Neural progenitor cell (in vitro differentiated cells): Measurements from ENCODE around the gene NPTXR. TPM values are rescaled to one million over a fixed set of nuclear protein-coding genes. Genes with fewer than 3 reads are reported as not detected.

Experiments used
- DNase-seq: peaks from one replicate; pipeline ENCODE4 v3.0.0-alpha.2; 2016; ENCODE audit warnings: low spot score
- H2AFZ ChIP-seq: fragments of 200-600 bp; sonication (generic); replicated peaks from 2 replicates; pipeline ENCODE4 v1.6.1; 2016; ENCODE audit warnings: antibody characterized with exemption
- H3F3A ChIP-seq: fragments of 200-600 bp; sonication (generic); 2 replicates; pipeline ENCODE4 v1.6.1; 2016; ENCODE audit warnings: antibody characterized with exemption, low read depth
- H3K27ac ChIP-seq: fragments of 200-600 bp; sonication (generic); 2 replicates; pipeline ENCODE4 v1.5.1; 2016; ENCODE audit warnings: mild to moderate bottlenecking
- H3K27me3 ChIP-seq: fragments of 200-600 bp; sonication (generic); 2 replicates; pipeline ENCODE4 v1.6.1; 2016; ENCODE audit warnings: mild to moderate bottlenecking, moderate library complexity
- H3K36me3 ChIP-seq: fragments of 200-600 bp; sonication (generic); 2 replicates; pipeline ENCODE4 v1.5.1; 2016
- H3K4me1 ChIP-seq: fragments of 200-600 bp; sonication (generic); 2 replicates; pipeline ENCODE4 v1.6.1; 2016; ENCODE audit warnings: mixed run types
- H3K4me2 ChIP-seq: fragments of 200-600 bp; sonication (generic); 2 replicates; pipeline ENCODE4 v1.6.1; 2016
- H3K4me3 ChIP-seq: fragments of 200-600 bp; sonication (generic); 2 replicates; pipeline ENCODE4 v1.5.1; 2016
- H3K79me2 ChIP-seq: fragments of 200-600 bp; sonication (generic); 2 replicates; pipeline ENCODE4 v1.6.1; 2016; ENCODE audit warnings: low read depth
- H3K9ac ChIP-seq: fragments of 200-600 bp; sonication (generic); 2 replicates; pipeline ENCODE4 v1.6.1; 2016
- H3K9me3 ChIP-seq: fragments of 200-600 bp; sonication (generic); 2 replicates; pipeline ENCODE4 v1.5.1; 2016; ENCODE audit warnings: low read depth
- H4K20me1 ChIP-seq: fragments of 200-600 bp; sonication (generic); 2 replicates; pipeline ENCODE4 v1.6.1; 2016; ENCODE audit warnings: low read depth
- H3K27ac Mint-ChIP-seq: 3 replicates; pipeline ENCODE4 v1.8.0; 2021; ENCODE audit warnings: mixed read lengths
- H3K27me3 Mint-ChIP-seq: 2 replicates; pipeline ENCODE4 v1.8.0; 2022; ENCODE audit warnings: low read depth, mild to moderate bottlenecking, inconsistent platforms, moderate library complexity, mixed read lengths; ENCODE audit not compliant: insufficient read depth
- H3K36me3 Mint-ChIP-seq: 3 replicates; pipeline ENCODE4 v1.8.0; 2021; ENCODE audit warnings: mixed read lengths
- H3K4me1 Mint-ChIP-seq: 3 replicates; pipeline ENCODE4 v1.8.0; 2021; ENCODE audit warnings: mixed read lengths
- H3K4me3 Mint-ChIP-seq: 3 replicates; pipeline ENCODE4 v1.8.0; 2021; ENCODE audit warnings: mild to moderate bottlenecking, moderate library complexity, mixed read lengths
- H3K9me3 Mint-ChIP-seq: 3 replicates; pipeline ENCODE4 v1.8.0; 2020; ENCODE audit warnings: mixed read lengths
- CTCF ChIP-seq: fragments of 200-600 bp; sonication (generic); IDR thresholded peaks from 2 replicates; pipeline ENCODE4 v1.5.1; 2017; ENCODE audit warnings: antibody characterized with exemption, mild to moderate bottlenecking
- EZH2 ChIP-seq: fragments of 200-600 bp; sonication (generic); IDR thresholded peaks from 2 replicates; pipeline ENCODE4 v1.6.1; 2017; ENCODE audit warnings: antibody characterized with exemption, mild to moderate bottlenecking, moderate library complexity
- EZH2phosphoT487 ChIP-seq: fragments of 200-600 bp; sonication (generic); IDR thresholded peaks from 2 replicates; pipeline ENCODE4 v1.6.1; 2017; ENCODE audit warnings: antibody characterized with exemption
- total RNA-seq: library from RNA; depleted of rRNA; stranded (reverse); fragments of >200 nt; gene quantifications from 2 replicates; pipeline ENCODE4 v1.2.3, GENCODE V29; 2015; ENCODE audit warnings: low replicate concordance

NPTXR gene
- total RNA-seq, 1 donor from 2014 or later = 0.99 TPM

GRCh38 chr22:38850399-38850798, 6.6 kb upstream of the NPTXR start:
- H4K20me1 ChIP-seq = no peaks in the 10 kb centered on the region
- H3K9ac ChIP-seq = no peak overlapping the region
- TF ChIP-seq CTCF (no peak), EZH2 (no peak), EZH2phosphoT487 (no peak)
- peaks cover 60% of the 10 kb centered on the region for H3K27me3 ChIP-seq
- peaks cover 15% of the 10 kb centered on the region for H3K4me1 ChIP-seq
- peaks cover 23% of the 10 kb centered on the region for H3F3A ChIP-seq
- H3K79me2 ChIP-seq = no peaks in the 10 kb centered on the region
- Mint-ChIP-seq H3K27ac (peak overlapping the region; percentile 78), H3K36me3 (no peaks in the 10 kb centered on the region), H3K4me1 (peaks cover 34% of the 10 kb centered on the region), H3K27me3 (peaks cover 34% of the 10 kb centered on the region), H3K4me3 (no peak overlapping the region), H3K9me3 (no peaks in the 10 kb centered on the region)
- DNase-seq = no peak
- no peak overlapping the region for H3K4me2 ChIP-seq
- no peak overlapping the region for H3K4me3 ChIP-seq
- H2AFZ ChIP-seq = no peak overlapping the region
- no peak overlapping the region for H3K27ac ChIP-seq
- H3K36me3 ChIP-seq = no peaks in the 10 kb centered on the region
- no peaks in the 10 kb centered on the region for H3K9me3 ChIP-seq

- H3K4me1 Mint-ChIP-seq = peaks cover 34% of the 10 kb centered on the region
These were observed 6.0 kb upstream of the NPTXR start for GRCh38 chr22:38849811-38850210.

DNA sequence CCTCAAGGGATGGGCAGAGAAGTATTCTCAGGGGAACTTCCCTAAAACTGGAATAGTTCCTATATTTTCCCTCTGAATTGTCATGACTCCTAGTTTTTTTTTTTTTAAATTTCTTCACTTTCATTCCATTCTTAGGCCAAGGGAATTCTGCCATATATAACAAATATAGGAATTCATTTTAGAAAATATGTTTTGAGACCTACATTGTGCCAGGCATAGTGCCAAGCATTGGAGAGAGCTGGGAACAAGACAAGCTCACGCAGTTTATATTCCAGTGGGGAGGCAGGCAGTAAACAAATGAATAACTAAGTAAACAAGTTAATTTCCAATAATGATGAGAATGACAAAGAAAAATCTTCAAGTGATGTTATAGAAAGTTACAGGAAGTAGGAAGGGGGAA, 2.6 kb upstream of the NPTXR start:
- Mint-ChIP-seq H3K27me3 (peaks cover 41% of the 10 kb centered on the region), H3K4me1 (peaks cover 16% of the 10 kb centered on the region), H3K36me3 (peaks cover 2% of the 10 kb centered on the region), H3K9me3 (no peaks in the 10 kb centered on the region), H3K27ac (no peak overlapping the region), H3K4me3 (no peak overlapping the region)
- Histone ChIP-seq H2AFZ (no peak overlapping the region), H3K9me3 (no peaks in the 10 kb centered on the region), H4K20me1 (peaks cover 19% of the 10 kb centered on the region), H3K9ac (no peak overlapping the region), H3K4me2 (no peak overlapping the region), H3F3A (peaks cover 22% of the 10 kb centered on the region), H3K36me3 (no peaks in the 10 kb centered on the region), H3K27me3 (peaks cover 87% of the 10 kb centered on the region), H3K79me2 (no peaks in the 10 kb centered on the region), H3K27ac (no peak overlapping the region), H3K4me1 (no peaks in the 10 kb centered on the region), H3K4me3 (no peak overlapping the region)
- no peak for DNase-seq
- TF ChIP-seq EZH2 = no peak
- TF ChIP-seq EZH2phosphoT487 = no peak
- no peak for TF ChIP-seq CTCF

More at GRCh38 chr22:38849811-38850210, 6.0 kb upstream of the NPTXR start:
- H3K36me3 Mint-ChIP-seq = no peaks in the 10 kb centered on the region
- Histone ChIP-seq H3F3A (peaks cover 27% of the 10 kb centered on the region), H3K4me2 (no peak overlapping the region), H3K4me3 (no peak overlapping the region), H3K79me2 (no peaks in the 10 kb centered on the region), H3K9ac (no peak overlapping the region), H3K9me3 (no peaks in the 10 kb centered on the region), H4K20me1 (no peaks in the 10 kb centered on the region), H3K36me3 (no peaks in the 10 kb centered on the region), H3K4me1 (peaks cover 15% of the 10 kb centered on the region), H3K27me3 (peaks cover 66% of the 10 kb centered on the region), H3K27ac (no peak overlapping the region), H2AFZ (no peak overlapping the region)
- H3K27ac Mint-ChIP-seq = no peak overlapping the region
- no peak overlapping the region for H3K4me3 Mint-ChIP-seq
- peaks cover 38% of the 10 kb centered on the region for H3K27me3 Mint-ChIP-seq
- no peak for TF ChIP-seq EZH2
- no peak for TF ChIP-seq EZH2phosphoT487
- no peak for DNase-seq
- H3K9me3 Mint-ChIP-seq = no peaks in the 10 kb centered on the region

DNA sequence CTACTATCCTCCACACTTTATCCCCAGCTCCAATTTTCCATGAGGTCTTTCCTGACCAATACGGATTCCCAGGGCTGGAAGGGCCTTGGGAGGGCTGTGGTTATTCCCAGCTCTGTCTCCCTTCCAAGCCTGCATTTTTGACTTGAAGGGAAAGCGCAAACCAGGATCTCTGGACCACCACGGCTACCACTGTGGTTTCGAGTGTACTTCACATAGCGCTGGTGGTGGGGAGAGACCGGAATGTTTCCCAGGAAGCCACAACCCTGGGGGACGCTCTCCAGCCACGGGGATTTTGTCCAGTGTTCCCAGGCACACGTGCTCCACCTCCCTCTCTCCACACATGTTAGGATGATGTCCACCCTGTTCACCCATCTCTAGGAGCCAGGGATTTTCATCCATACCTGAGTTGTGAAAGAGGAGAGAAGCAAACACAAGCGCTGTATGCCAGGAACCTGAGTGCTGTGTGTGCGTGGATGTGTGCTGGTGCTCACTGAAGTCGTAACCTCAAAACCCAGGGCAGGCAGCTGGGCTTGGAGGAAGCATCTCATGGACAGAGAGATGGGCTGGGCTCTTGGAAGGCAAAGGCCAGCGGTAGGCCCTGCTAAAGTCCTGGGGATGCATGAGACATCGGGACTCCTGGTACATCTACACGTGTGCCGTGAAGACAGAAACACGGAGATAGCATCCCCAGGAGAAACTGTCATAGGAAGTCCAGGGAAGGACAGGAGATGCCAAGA, 1.3 kb upstream of the NPTXR start:
- no peak overlapping the region for H3K9ac ChIP-seq
- peaks cover 92% of the 10 kb centered on the region for H3K27me3 ChIP-seq
- peaks cover 19% of the 10 kb centered on the region for H4K20me1 ChIP-seq
- no peak overlapping the region for H2AFZ ChIP-seq
- peaks cover 2% of the 10 kb centered on the region for H3K36me3 Mint-ChIP-seq
- peaks cover 46% of the 10 kb centered on the region for H3K27me3 Mint-ChIP-seq
- no peak overlapping the region for H3K4me2 ChIP-seq
- no peak for TF ChIP-seq EZH2
- TF ChIP-seq EZH2phosphoT487 = no peak
- TF ChIP-seq CTCF = no peak
- no peak for DNase-seq
- no peak overlapping the region for H3K27ac ChIP-seq
- peaks cover 12% of the 10 kb centered on the region for H3K4me1 Mint-ChIP-seq
- H3K4me1 ChIP-seq = no peaks in the 10 kb centered on the region
- H3K36me3 ChIP-seq = no peaks in the 10 kb centered on the region
- no peaks in the 10 kb centered on the region for H3K79me2 ChIP-seq
- peak overlapping the region; percentile 70 for H3K4me3 Mint-ChIP-seq
- H3K9me3 ChIP-seq = no peaks in the 10 kb centered on the region
- no peak overlapping the region for H3K27ac Mint-ChIP-seq
- peaks cover 22% of the 10 kb centered on the region for H3F3A ChIP-seq
- no peak overlapping the region for H3K4me3 ChIP-seq
- H3K9me3 Mint-ChIP-seq = no peaks in the 10 kb centered on the region
